ENCODE results near the gene GPC6.

- TF ChIP-seq POLR2A (IDR thresholded peaks at IDR 0.05; ENCODE audit: low read depth, low read length), result no peak
- TF ChIP-seq POLR2AphosphoS5 (IDR thresholded peaks at IDR 0.05; ENCODE audit: low read depth, low read length), result no peak
- TF ChIP-seq TAF1 (IDR thresholded peaks at IDR 0.05; ENCODE audit: borderline replicate concordance, low read depth, low read length), result no peak
Measured at GRCh38 chr13:93368718-93369117, 142.1 kb downstream of the GPC6 start.
